Endometrium (tissue), 2 donors: ENCODE measurements around the gene PSMD10.

ENCODE experiments used
- FAIRE-seq: peaks from 2 replicates; lab custom pipeline; 2012; peaks lifted over from hg19 to GRCh38; lab: Jason Lieb, UNC
- donor health status: control.
- donor health status: control.

PSMD10 gene

GRCh38 chrX:108071578-108071977 lies 19.8 kb downstream of the PSMD10 start:
- no peak for FAIRE-seq

GRCh38 chrX:108070891-108071290 lies 20.5 kb downstream of the PSMD10 start:
- no peak for FAIRE-seq

GRCh38 chrX:108068121-108068520 lies 23.2 kb downstream of the PSMD10 start:
- FAIRE-seq = no peak

- FAIRE-seq = no peak
Observed at GRCh38 chrX:108064613-108065012, 26.7 kb downstream of the PSMD10 start.

GRCh38 chrX:108064001-108064400 lies 27.3 kb downstream of the PSMD10 start:
- FAIRE-seq = no peak

- no peak for FAIRE-seq
Observed at GRCh38 chrX:108059801-108060200, 31.5 kb downstream of the PSMD10 start.

GRCh38 chrX:108055546-108055945 lies 35.8 kb downstream of the PSMD10 start:
- no peak for FAIRE-seq

GRCh38 chrX:108053218-108053617 lies 38.1 kb downstream of the PSMD10 start:
- no peak for FAIRE-seq

GRCh38 chrX:108049649-108050048 lies 41.7 kb downstream of the PSMD10 start:
- no peak for FAIRE-seq

- no peak for FAIRE-seq
Observed at GRCh38 chrX:108044554-108045256, 46.6 kb downstream of the PSMD10 start, which contains the start of gene VSIG1. VSIG1 (plus strand) TSS chrX:108045065; CDS start chrX:108045131, 66 bp downstream.

- no peak for FAIRE-seq
Observed at GRCh38 chrX:108036298-108036973, 54.9 kb downstream of the PSMD10 start.

- FAIRE-seq = no peak
Observed at GRCh38 chrX:108034725-108035124, 56.6 kb downstream of the PSMD10 start.
